Progenitor cell of endocrine pancreas (in vitro differentiated cells): ENCODE measurements around the gene PQBP1. TPM values are rescaled to one million over a fixed set of nuclear protein-coding genes. Genes with fewer than 3 reads are reported as not detected.
"Not testable (repeated sequence)": the region's sequence is repeated elsewhere in the genome, so short reads cannot be mapped to it uniquely, and the experiment has no call there.

ENCODE experiments used
- DNase-seq: peaks from one replicate; pipeline ENCODE4 v3.0.0; 2021; ENCODE audit warnings: low spot score; ENCODE audit not compliant: unreplicated experiment
- H3K27ac Mint-ChIP-seq: 2 replicates; pipeline ENCODE4 v1.8.0; 2021; ENCODE audit warnings: mild to moderate bottlenecking, moderate library complexity, mixed read lengths
- H3K27me3 Mint-ChIP-seq: 2 replicates; pipeline ENCODE4 v1.8.0; 2021; ENCODE audit warnings: mixed read lengths
- H3K36me3 Mint-ChIP-seq: 2 replicates; pipeline ENCODE4 v1.8.0; 2022; ENCODE audit warnings: mixed read lengths; ENCODE audit not compliant: insufficient read depth
- H3K4me1 Mint-ChIP-seq: 2 replicates; pipeline ENCODE4 v1.8.0; 2021; ENCODE audit warnings: low read depth, mixed read lengths
- H3K4me3 Mint-ChIP-seq: 2 replicates; pipeline ENCODE4 v1.8.0; 2021; ENCODE audit warnings: low read depth, mild to moderate bottlenecking, moderate library complexity, mixed read lengths
- H3K9me3 Mint-ChIP-seq: 2 replicates; pipeline ENCODE4 v1.8.0; 2021; ENCODE audit warnings: low read depth, mixed read lengths
- CTCF ChIP-seq: fragments of 200-600 bp; sonication (generic); IDR thresholded peaks from one replicate; pipeline ENCODE4 v1.5.0; 2021; ENCODE audit warnings: antibody characterized with exemption, mild to moderate bottlenecking; ENCODE audit not compliant: unreplicated experiment
- total RNA-seq: library from RNA; stranded (reverse); gene quantifications from 2 replicates; pipeline ENCODE4 v1.2.1, GENCODE V29; 2021

Gene PQBP1
- total RNA-seq, 1 donor from 2014 or later = 75.4 TPM

GRCh38 chrX:48864210-48864609, 33.5 kb upstream of the PQBP1 start:
- peaks cover 9% of the 10 kb centered on the region for H3K9me3 Mint-ChIP-seq
- no peaks in the 10 kb centered on the region for H3K4me1 Mint-ChIP-seq
- no peak overlapping the region for H3K27ac Mint-ChIP-seq
- no peaks in the 10 kb centered on the region for H3K27me3 Mint-ChIP-seq
- no peak overlapping the region for H3K4me3 Mint-ChIP-seq
- H3K36me3 Mint-ChIP-seq = no peaks in the 10 kb centered on the region
- TF ChIP-seq CTCF = no peak
- DNase-seq = no peak

GRCh38 chrX:48872017-48872416, 25.7 kb upstream of the PQBP1 start:
- H3K27ac Mint-ChIP-seq, DNase-seq, H3K4me3 Mint-ChIP-seq, H3K36me3 Mint-ChIP-seq, H3K27me3 Mint-ChIP-seq, H3K4me1 Mint-ChIP-seq: not testable (repeated sequence)
- peaks cover 13% of the 10 kb centered on the region for H3K9me3 Mint-ChIP-seq

DNA sequence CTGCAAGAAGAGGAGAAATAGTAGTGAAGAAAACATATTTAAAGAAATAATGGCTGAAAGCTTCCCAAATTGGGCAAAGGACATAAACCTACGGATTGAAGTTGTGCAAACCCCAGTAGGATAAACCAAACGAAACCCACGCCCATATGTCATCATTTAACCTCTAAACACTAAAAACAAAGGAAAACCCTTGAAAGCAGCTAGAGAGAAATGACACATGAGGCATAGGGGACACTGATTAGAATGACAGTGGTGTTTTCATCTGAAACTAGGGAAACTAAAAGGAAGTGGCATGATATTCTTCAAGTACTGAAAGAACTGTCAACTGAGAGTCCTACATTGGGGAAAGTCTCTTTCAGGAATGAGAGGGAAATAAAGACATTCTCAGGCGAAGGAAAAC, 20.8 kb upstream of the PQBP1 start:
- not testable (repeated sequence) for H3K4me1 Mint-ChIP-seq, H3K27me3 Mint-ChIP-seq, DNase-seq, H3K27ac Mint-ChIP-seq, H3K36me3 Mint-ChIP-seq, H3K4me3 Mint-ChIP-seq
- peaks cover 13% of the 10 kb centered on the region for H3K9me3 Mint-ChIP-seq

- no peaks in the 10 kb centered on the region for H3K36me3 Mint-ChIP-seq
- H3K27ac Mint-ChIP-seq = no peak overlapping the region
- H3K4me3 Mint-ChIP-seq = no peak overlapping the region
- H3K4me1 Mint-ChIP-seq = no peaks in the 10 kb centered on the region
- no peak for TF ChIP-seq CTCF
- H3K27me3 Mint-ChIP-seq = no peaks in the 10 kb centered on the region
- no peak for DNase-seq
- H3K9me3 Mint-ChIP-seq = peaks cover 3% of the 10 kb centered on the region
Measured at GRCh38 chrX:48883729-48884128, 14.0 kb upstream of the PQBP1 start.

DNA sequence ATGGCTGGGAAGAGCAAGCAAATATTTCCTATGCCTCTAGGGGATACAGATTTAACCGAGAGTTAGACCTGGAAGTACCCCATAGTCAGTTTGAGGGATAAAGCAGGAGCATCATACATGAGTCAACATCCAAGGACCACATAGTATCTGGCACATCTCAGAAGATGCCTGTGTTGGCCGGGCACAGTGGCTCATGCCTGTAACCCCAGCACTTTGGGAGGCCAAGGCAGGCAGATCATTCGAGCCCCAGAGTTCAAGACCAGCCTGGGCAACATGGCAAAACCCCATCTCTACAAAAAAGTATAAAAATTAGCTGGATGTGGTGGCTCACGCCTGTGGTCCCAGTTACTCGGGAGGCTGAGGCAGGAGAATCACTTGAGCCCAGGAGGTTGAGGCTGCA, 11.1 kb upstream of the PQBP1 start:
- not testable (repeated sequence) for H3K27ac Mint-ChIP-seq, DNase-seq, H3K4me1 Mint-ChIP-seq, H3K4me3 Mint-ChIP-seq, H3K9me3 Mint-ChIP-seq, H3K36me3 Mint-ChIP-seq, H3K27me3 Mint-ChIP-seq

DNA sequence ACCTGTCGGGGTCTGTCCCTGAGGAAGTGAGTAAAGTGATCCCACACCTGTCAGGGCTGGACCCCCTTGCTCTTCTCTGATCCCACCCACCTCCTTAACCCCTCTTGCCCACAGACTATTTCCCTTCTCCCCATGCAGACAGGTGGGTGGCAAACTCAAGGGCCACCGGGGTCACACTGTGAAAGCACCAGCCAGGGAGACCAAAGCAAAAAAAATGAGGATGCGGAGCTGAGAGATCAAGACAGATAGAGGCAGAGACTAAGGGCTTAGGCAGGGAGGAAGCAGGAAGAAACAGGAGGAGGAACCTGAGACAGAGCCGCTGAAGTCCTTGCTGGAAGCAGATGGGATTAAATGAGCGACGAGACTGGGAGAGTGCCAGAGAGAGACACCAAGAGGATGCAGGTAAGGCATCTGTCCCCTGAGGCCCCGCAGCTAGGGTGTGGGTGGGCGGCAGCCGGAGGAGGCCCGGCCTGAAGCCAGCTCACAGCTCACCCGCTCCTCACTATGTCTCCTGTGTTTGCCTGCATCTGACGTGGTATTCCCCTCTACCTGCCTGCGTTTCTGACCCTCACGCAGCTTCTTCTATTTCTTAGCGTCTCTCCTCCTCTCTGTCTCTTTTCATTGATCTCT, 7.3 kb upstream of the PQBP1 start:
- DNase-seq = no peak
- Mint-ChIP-seq H3K4me3 (peak overlapping the region; percentile 76), H3K27ac (peak overlapping the region; percentile 84), H3K9me3 (peaks cover 7% of the 10 kb centered on the region), H3K27me3 (peaks cover 8% of the 10 kb centered on the region), H3K4me1 (peaks cover 8% of the 10 kb centered on the region), H3K36me3 (no peaks in the 10 kb centered on the region)
- TF ChIP-seq CTCF = no peak

GRCh38 chrX:48890934-48891401, 6.8 kb upstream of the PQBP1 start:
- Mint-ChIP-seq H3K9me3 (peaks cover 8% of the 10 kb centered on the region), H3K27ac (peak overlapping the region; percentile 84), H3K36me3 (no peaks in the 10 kb centered on the region), H3K4me3 (peak overlapping the region; percentile 76), H3K4me1 (peaks cover 8% of the 10 kb centered on the region), H3K27me3 (peaks cover 8% of the 10 kb centered on the region)
- DNase-seq = no peak
- TF ChIP-seq CTCF = no peak
